ENCODE results near the gene CA4.

- TF ChIP-seq POLR2AphosphoS5 (IDR thresholded peaks at IDR 0.05) (peak in 1 of 2 donors; percentile 9), CTCF (IDR thresholded peaks at IDR 0.05) (no peak)
Measured at GRCh38 chr17:60134396-60135150, 15.2 kb upstream of the CA4 start.

Measured in esophagus muscularis mucosa (tissue), 3 donors.